ENCODE measurements around the gene ZFYVE1.

DNA sequence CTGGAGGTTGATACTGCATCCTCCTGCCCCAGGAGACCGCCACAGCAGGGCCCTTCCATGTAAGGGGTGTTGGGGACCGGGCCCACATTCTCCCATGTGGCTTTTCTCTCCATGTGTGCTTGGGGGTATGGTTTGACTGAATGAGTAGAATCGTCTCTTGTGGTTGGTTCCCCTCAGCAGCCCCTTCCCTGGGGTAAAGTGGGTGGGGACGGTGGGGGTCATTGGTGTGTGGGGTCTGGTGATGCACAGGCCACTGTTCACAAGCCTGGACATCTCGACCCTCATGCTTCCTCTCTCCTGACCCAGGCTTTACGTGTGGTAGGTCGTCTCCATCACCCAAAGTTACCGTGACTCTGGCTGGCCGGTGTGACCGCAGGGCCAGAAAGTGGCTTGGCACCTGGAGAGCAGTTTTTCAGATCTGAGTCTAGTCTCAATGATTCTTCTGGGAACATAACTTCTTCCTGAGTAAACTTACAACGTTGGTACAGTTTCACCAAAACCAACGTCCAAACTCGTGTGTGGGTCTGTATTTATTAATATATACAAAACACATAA is 83.0 kb downstream of the ZFYVE1 start:
- TF ChIP-seq CTCF (conservative IDR thresholded peaks at IDR 0.05; ENCODE audit: low read length), result no peak
- TF ChIP-seq EZH2phosphoT487 (IDR thresholded peaks at IDR 0.05; ENCODE audit: borderline replicate concordance, low read depth, low read length), result no peak

Measured in OCI-LY7 (cell line).